GM13977 (cell line): Measurements from ENCODE around the gene TRIM60.
A peak's percentile ranks its signal among the peaks of the same experiment; 100 is the strongest.
"Not testable (repeated sequence)": the region's sequence is repeated elsewhere in the genome, so short reads cannot be mapped to it uniquely, and the experiment has no call there.

ENCODE experiments used
- DNase-seq: peaks from one replicate; pipeline ENCODE4 v3.0.0; 2012; ENCODE audit warnings: low spot score
- in situ Hi-C: fragments of 300-500 bp; cut with MboI; formaldehyde crosslinking; loops from one replicate; pipeline ENCODE4 v1.12.0; 2022; ENCODE audit warnings: low sequenced_read_pairs, low pct_unique_long_range_greater_than_20kb, mixed read lengths, inconsistent platforms; ENCODE audit not compliant: unreplicated experiment
- TF ChIP-seq, protein P1 (sequence below): IDR thresholded peaks from 2 replicates; pipeline ENCODE4 v1.5.1; 2012; ENCODE audit warnings: mild to moderate bottlenecking, control low read depth; ENCODE audit not compliant: insufficient read depth; ENCODE audit errors: extremely low read depth, missing control alignments

TRIM60 gene

GRCh38 chr4:165077034-165077578 is 45.3 kb downstream of the TRIM60 start:
- in situ Hi-C loops, result no loop called here
- DNase-seq, result no peak
- TF ChIP-seq, protein P1, sequence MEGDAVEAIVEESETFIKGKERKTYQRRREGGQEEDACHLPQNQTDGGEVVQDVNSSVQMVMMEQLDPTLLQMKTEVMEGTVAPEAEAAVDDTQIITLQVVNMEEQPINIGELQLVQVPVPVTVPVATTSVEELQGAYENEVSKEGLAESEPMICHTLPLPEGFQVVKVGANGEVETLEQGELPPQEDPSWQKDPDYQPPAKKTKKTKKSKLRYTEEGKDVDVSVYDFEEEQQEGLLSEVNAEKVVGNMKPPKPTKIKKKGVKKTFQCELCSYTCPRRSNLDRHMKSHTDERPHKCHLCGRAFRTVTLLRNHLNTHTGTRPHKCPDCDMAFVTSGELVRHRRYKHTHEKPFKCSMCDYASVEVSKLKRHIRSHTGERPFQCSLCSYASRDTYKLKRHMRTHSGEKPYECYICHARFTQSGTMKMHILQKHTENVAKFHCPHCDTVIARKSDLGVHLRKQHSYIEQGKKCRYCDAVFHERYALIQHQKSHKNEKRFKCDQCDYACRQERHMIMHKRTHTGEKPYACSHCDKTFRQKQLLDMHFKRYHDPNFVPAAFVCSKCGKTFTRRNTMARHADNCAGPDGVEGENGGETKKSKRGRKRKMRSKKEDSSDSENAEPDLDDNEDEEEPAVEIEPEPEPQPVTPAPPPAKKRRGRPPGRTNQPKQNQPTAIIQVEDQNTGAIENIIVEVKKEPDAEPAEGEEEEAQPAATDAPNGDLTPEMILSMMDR, result no peak

DNA sequence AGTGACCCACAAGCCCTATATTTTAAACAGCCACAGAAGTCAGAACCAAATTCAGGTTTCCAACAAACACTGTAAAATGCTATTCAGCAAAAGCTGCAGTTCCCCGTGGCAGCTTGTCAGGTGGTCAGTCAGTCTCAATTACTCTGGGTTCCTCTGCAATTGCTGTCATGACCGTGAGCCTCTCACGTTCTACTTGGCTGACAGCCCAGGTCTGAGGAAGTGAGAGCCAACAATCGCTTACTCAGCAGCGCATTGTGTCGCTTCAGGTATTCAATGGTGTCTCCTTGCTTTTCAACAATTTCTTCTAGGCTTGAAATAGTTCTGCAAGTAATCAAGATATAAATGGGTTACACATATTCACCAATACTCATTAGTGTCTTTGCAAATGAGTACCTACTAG is 47.7 kb downstream of the TRIM60 start:
- in situ Hi-C loops, result no loop called here
- peak; percentile 26 for DNase-seq
- TF ChIP-seq, protein P1, result no peak

DNA sequence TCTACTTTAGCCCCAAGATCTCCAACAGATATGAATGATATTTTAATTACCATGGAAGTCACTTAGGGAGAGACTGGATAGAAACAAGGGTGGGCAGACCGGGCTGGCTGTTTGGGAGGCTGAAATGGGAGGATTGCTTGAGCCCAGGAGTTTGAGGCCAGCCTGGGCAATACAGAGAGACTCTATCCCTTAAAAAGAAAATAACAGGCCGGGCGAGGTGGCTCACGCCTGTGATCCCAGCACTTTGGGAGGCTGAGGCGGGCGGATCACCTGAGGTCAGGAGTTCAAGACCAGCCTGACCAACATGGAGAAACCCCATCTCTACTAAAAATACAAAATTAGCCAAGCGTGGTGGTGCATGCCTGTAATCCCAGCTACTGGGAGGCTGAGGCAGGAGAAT is 53.0 kb downstream of the TRIM60 start:
- DNase-seq, in situ Hi-C loops: not testable (repeated sequence)

DNA sequence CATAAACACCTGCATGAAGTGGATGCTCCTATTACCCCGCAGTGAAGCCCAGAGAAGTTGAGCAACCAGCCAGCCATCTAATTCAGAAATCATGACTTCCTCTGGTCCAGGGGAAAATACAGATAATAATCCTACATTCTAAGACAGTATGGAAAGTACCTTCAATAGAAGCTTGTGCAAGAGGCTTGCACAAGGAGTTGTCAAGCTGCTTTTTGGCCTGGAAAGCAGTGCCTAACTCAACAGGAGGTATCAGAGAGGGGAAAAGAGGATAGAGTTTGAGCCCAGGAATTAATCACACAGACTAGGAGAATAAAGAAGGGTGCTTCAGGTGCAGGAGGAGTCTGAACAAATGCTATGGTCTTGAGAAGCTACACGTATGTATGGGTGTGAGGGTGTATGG is 54.1 kb downstream of the TRIM60 start:
- in situ Hi-C loops, result no loop called here
- DNase-seq, result no peak
- TF ChIP-seq, protein P1, result no peak

DNA sequence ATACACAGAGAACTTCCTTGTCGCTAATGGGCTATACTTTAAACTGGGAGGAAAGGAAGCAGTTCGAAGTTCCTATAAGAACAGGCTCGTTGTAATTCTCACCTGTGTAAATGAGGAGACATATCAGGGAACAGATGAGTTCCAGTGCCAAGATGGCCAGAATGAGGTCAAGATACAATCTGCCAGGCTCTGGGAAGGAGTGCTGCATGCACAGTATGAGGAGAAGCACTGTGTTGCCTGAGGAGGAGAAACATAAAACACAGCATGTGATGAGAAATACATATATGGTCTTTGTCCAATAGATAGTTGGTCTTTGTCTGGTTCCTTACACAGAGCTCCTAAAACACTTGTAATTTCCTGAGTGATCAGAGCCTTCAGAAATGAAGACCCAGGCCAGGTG is 56.6 kb downstream of the TRIM60 start:
- TF ChIP-seq, protein P1, result no peak
- DNase-seq, result no peak
- in situ Hi-C loops, result no loop called here
